NT2/D1 (cell line): ENCODE results near the gene MYO7B.

Experiments used
- DNase-seq: peaks from one replicate; pipeline ENCODE4 v3.0.0-alpha.2; 2011; ENCODE audit warnings: low read depth, low spot score
- H3K27me3 ChIP-seq: 2 replicates; pipeline ENCODE4 v1.6.0; 2011; ENCODE audit warnings: mild to moderate bottlenecking; ENCODE audit not compliant: insufficient read length, insufficient read depth
- H3K36me3 ChIP-seq: 2 replicates; pipeline ENCODE4 v1.6.1; 2011; ENCODE audit warnings: mild to moderate bottlenecking, low read length, mixed read lengths; ENCODE audit not compliant: insufficient read depth, insufficient read length
- H3K4me1 ChIP-seq: 2 replicates; pipeline ENCODE4 v1.5.1; 2011; ENCODE audit not compliant: insufficient read depth, insufficient read length
- H3K4me3 ChIP-seq: 2 replicates; pipeline ENCODE4 v1.5.1; 2011; ENCODE audit warnings: low read depth; ENCODE audit not compliant: insufficient read length
- H3K9ac ChIP-seq: 2 replicates; pipeline ENCODE4 v1.6.0; 2011; ENCODE audit warnings: low read depth; ENCODE audit not compliant: insufficient read length
- H3K9me3 ChIP-seq: 2 replicates; pipeline ENCODE4 v1.5.1; 2011; ENCODE audit warnings: mild to moderate bottlenecking, low read length; ENCODE audit not compliant: insufficient read depth
- SUZ12 ChIP-seq: IDR thresholded peaks from 2 replicates; pipeline ENCODE4 v1.6.1; 2011; ENCODE audit not compliant: insufficient read length, insufficient read depth; ENCODE audit errors: extremely low read depth
- YY1 ChIP-seq: IDR thresholded peaks from 2 replicates; pipeline ENCODE4 v1.6.1; 2011; ENCODE audit not compliant: insufficient read length, insufficient read depth
- ZNF274 ChIP-seq: IDR thresholded peaks from 2 replicates; pipeline ENCODE4 v1.6.1; 2011; ENCODE audit warnings: mild to moderate bottlenecking, low read depth, low read length

MYO7B gene

DNA sequence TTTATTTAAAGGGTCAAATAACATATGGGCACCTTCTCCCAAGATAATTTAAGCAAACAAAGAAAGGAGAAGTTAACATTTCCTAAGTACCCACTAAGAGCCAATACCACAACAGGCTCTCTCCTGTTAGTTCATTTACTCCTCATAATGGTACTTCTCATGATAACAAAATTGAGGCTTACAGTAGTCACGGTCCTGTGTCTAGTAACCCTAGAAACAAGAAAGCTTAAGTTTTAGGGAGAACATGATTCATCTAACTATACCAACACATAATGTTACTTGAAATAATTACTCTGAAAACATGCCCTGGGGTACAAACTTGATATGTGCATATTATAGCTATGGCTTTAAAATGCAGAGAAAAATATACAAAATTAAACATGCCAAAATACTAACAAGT lies 29.0 kb upstream of the MYO7B start:
- no peak for DNase-seq
- Histone ChIP-seq H3K36me3 (peaks cover 62% of the 10 kb centered on the region), H3K4me3 (no peak overlapping the region), H3K4me1 (peaks cover 2% of the 10 kb centered on the region), H3K9ac (no peak overlapping the region), H3K9me3 (no peaks in the 10 kb centered on the region), H3K27me3 (no peaks in the 10 kb centered on the region)
- TF ChIP-seq ZNF274: no peak
- no peak for TF ChIP-seq SUZ12
- TF ChIP-seq YY1: no peak

DNA sequence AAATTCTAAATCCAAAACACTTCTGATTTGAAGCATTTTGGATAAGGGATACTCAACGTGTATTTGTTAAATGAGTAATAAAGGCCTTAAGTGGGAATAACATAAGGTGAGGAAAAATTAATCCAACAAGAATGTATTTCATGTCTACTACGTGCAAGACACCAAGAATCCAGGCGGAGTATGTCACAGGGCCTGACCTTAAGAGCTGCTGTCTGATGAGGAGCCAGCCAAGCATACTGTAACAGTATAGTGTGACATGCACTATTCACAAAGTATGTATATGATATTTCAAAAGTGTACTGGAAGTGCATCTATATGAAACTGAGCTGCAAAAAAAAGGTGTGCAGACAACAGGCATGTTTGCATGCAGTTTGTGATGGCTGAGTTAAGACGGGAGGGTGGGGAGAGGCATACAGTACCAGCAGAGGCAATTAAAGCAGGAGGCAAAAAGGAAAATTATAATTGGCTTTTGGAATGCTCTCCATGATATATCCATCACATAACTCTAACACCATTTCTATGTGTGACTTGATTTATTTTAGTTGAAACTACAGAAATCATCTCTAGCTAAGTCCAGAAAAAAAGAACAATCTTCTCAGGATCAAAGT lies 27.4 kb upstream of the MYO7B start:
- Histone ChIP-seq H3K9me3 (no peaks in the 10 kb centered on the region), H3K9ac (no peak overlapping the region), H3K36me3 (peaks cover 56% of the 10 kb centered on the region), H3K4me3 (no peak overlapping the region), H3K27me3 (no peaks in the 10 kb centered on the region), H3K4me1 (peaks cover 2% of the 10 kb centered on the region)
- no peak for DNase-seq
- no peak for TF ChIP-seq YY1
- TF ChIP-seq ZNF274: no peak
- no peak for TF ChIP-seq SUZ12

DNA sequence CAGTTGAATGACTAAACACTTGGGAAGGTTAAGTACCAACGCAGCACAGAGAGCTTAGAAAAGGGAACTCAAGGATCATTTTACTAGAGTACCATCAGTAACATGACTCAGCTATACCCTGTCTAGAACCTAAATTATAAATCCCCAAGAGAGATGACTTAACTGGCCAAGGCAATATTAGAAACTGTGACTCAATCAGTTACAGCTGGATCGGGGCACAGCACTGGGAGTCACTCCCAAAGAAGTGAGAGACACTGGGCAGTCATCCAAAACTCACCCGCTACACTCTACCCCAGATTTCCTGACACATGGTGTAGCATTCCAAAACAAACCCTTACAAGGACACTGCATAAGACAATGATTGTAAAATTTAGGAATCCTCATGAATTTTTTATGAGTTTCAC lies 26.9 kb upstream of the MYO7B start:
- Histone ChIP-seq H3K4me3 (no peak overlapping the region), H3K9ac (no peak overlapping the region), H3K27me3 (no peaks in the 10 kb centered on the region), H3K4me1 (peaks cover 2% of the 10 kb centered on the region), H3K9me3 (no peaks in the 10 kb centered on the region), H3K36me3 (peaks cover 55% of the 10 kb centered on the region)
- no peak for DNase-seq
- TF ChIP-seq SUZ12 (no peak), ZNF274 (no peak), YY1 (no peak)

DNA sequence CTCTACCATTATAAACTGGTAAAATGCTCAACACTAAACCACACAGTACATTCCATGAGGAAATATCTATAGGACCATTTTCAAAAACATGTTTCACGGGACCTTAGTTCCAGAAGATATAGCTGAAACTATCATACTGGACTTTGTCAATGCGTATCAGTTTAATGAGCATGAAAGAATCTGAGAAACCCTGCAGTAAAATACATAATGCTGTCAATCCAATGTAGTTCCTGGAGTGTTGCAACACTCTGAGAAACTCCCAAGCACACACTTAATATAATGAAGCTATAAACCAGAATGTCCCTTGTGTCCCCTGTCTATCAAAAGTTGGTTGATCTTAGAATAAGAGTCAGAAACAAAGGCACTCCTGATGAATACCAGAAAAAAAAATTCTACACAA lies 25.4 kb upstream of the MYO7B start:
- Histone ChIP-seq H3K9me3 (no peaks in the 10 kb centered on the region), H3K4me1 (peaks cover 7% of the 10 kb centered on the region), H3K4me3 (no peak overlapping the region), H3K36me3 (peaks cover 55% of the 10 kb centered on the region), H3K9ac (no peak overlapping the region), H3K27me3 (no peaks in the 10 kb centered on the region)
- TF ChIP-seq SUZ12 (no peak), ZNF274 (no peak), YY1 (no peak)
- no peak for DNase-seq

DNA sequence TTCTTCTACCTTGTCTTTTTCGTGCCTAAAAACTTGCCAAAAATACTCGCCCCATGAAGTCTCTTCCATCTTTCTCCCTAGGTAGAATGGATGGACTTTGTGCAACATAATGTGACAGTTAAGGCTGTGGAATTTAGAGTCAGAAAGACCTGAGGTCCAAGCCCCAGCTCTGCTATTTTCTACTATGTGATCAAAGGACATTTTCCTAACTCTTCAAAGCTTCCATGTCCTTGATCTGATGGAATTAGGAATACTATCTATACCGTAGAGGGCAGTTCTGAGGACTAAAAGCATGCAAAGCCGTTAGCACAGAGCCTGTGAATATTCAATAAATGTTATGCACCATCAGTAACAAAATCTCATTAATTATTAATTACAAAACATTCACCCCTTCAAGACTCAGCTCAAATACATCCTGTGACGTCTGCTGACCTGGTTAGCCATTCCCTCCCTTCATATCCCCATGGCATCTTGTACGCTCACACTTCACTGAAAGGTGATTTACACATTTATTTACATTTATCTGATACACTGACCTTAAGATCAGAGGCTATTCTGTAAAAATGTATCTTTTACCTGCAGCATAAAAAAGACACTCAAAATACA lies 24.3 kb upstream of the MYO7B start:
- no peaks in the 10 kb centered on the region for H3K9me3 ChIP-seq
- H3K27me3 ChIP-seq: no peaks in the 10 kb centered on the region
- no peak overlapping the region for H3K9ac ChIP-seq
- no peak for DNase-seq
- peaks cover 57% of the 10 kb centered on the region for H3K36me3 ChIP-seq
- no peak overlapping the region for H3K4me3 ChIP-seq
- TF ChIP-seq ZNF274 (no peak), YY1 (no peak), SUZ12 (no peak)
- H3K4me1 ChIP-seq: peaks cover 9% of the 10 kb centered on the region

DNA sequence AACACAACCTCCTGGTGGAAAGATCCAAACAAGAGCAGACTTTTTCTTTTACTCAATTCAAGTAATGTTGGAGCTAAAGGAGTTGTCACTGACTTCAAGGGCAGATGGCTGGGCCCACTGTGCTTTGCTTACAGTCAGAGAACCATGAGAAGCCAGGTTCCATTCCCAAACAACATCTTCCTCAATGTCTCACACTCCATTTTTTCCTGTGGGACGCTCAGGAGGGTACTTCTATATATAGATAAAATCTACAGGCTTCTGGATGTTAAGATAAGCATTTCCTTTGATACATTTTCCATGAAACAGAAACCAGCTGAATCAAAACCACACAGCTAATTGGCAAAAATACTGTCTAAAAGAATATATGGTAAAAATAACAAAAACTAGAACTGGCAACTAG lies 23.6 kb upstream of the MYO7B start:
- peaks cover 9% of the 10 kb centered on the region for H3K4me1 ChIP-seq
- peaks cover 58% of the 10 kb centered on the region for H3K36me3 ChIP-seq
- H3K4me3 ChIP-seq: no peak overlapping the region
- DNase-seq: no peak
- H3K9me3 ChIP-seq: no peaks in the 10 kb centered on the region
- no peak overlapping the region for H3K9ac ChIP-seq
- no peaks in the 10 kb centered on the region for H3K27me3 ChIP-seq
- no peak for TF ChIP-seq SUZ12
- TF ChIP-seq ZNF274: no peak
- TF ChIP-seq YY1: no peak

DNA sequence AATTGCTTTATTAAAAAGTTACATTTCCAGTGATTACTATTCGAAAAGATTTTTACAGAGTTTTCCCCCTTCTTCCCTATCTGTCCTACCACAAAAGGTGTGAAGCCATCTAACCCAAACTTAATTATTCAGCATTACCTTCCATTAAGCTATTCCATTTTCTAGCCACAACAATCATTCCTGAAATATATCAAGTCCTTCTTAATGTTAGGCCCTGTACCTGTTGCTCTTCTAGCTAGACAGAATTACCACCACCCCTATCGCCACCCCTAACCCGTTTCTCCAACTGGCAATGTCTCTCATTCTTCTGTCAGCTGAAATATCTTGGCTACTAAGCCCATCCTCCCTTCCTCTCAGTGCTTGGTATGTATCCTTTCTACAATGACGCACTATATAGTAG lies 23.1 kb upstream of the MYO7B start:
- Histone ChIP-seq H3K36me3 (peaks cover 63% of the 10 kb centered on the region), H3K4me1 (peaks cover 9% of the 10 kb centered on the region), H3K4me3 (no peak overlapping the region), H3K9ac (no peak overlapping the region), H3K9me3 (no peaks in the 10 kb centered on the region), H3K27me3 (no peaks in the 10 kb centered on the region)
- DNase-seq: no peak
- no peak for TF ChIP-seq SUZ12
- no peak for TF ChIP-seq ZNF274
- no peak for TF ChIP-seq YY1
